HG03520 (cell line): ENCODE measurements around the gene TBL3.
"Not testable (repeated sequence)": the region's sequence is repeated elsewhere in the genome, so short reads cannot be mapped to it uniquely, and the experiment has no call there.

Source experiments
- ATAC-seq: cut with Tn5 transposase; IDR thresholded peaks from one replicate; pipeline ENCODE4 v1.9.1; 2021; ENCODE audit warnings: mild to moderate bottlenecking, moderate library complexity; ENCODE audit not compliant: unreplicated experiment

The TBL3 gene

GRCh38 chr16:1942810-1943726, 28.8 kb upstream of the TBL3 start, which contains the start of gene MSRB1:
Gene MSRB1 (minus strand): TSS chr16:1943199. CDS start chr16:1943156, 43 bp downstream.
- peak; percentile 90 for ATAC-seq

GRCh38 chr16:1944612-1945199, 27.1 kb upstream of the TBL3 start:
- ATAC-seq: no peak

GRCh38 chr16:1945559-1946391, 26.1 kb upstream of the TBL3 start:
- no peak for ATAC-seq

GRCh38 chr16:1946495-1947368, 25.1 kb upstream of the TBL3 start:
- ATAC-seq: no peak

GRCh38 chr16:1947369-1947670, 24.5 kb upstream of the TBL3 start:
- no peak for ATAC-seq

GRCh38 chr16:1949507-1949906, 22.3 kb upstream of the TBL3 start:
- no peak for ATAC-seq

GRCh38 chr16:1950047-1950446, 21.8 kb upstream of the TBL3 start:
- no peak for ATAC-seq

GRCh38 chr16:1950559-1950958, 21.3 kb upstream of the TBL3 start:
- no peak for ATAC-seq

- no peak for ATAC-seq
These were observed 18.1 kb upstream of the TBL3 start for GRCh38 chr16:1953734-1954133.

- not testable (repeated sequence) for ATAC-seq
These were observed 14.3 kb upstream of the TBL3 start for GRCh38 chr16:1957434-1958142.

- ATAC-seq: not testable (repeated sequence)
These were observed 13.7 kb upstream of the TBL3 start for GRCh38 chr16:1958143-1958491.

GRCh38 chr16:1958715-1959268, 13.1 kb upstream of the TBL3 start:
- no peak for ATAC-seq

GRCh38 chr16:1959269-1960039, 12.4 kb upstream of the TBL3 start, which contains the start of gene NDUFB10:
Gene NDUFB10 (plus strand): TSS chr16:1959538. CDS start chr16:1959625, 87 bp downstream.
- peak; percentile 67 for ATAC-seq

- ATAC-seq: no peak
These were observed 10.9 kb upstream of the TBL3 start for GRCh38 chr16:1960665-1961630.

GRCh38 chr16:1961651-1962067, 10.2 kb upstream of the TBL3 start:
- no peak for ATAC-seq

GRCh38 chr16:1962161-1963153, 9.4 kb upstream of the TBL3 start:
- not testable (repeated sequence) for ATAC-seq
